ENCODE data around the gene DDA1. TPM values are rescaled to one million over a fixed set of nuclear protein-coding genes. Genes with fewer than 3 reads are reported as not detected.

The DDA1 gene
- total and polyA plus RNA-seq, 2 of the 13 experiments (the other 11 are each of a cell fraction or from before 2014, with no cell fraction given) = 24.5 to 26.0 TPM

GRCh38 chr19:17303167-17303939, 6.0 kb upstream of the DDA1 start, which contains the start of gene ABHD8 (continued):
- TF ChIP-seq ARID4A (CRISPR knock-in tag; IDR thresholded peaks at IDR 0.05; ENCODE audit: borderline replicate concordance) = peak; percentile 82
- TF ChIP-seq ZNF446 (CRISPR knock-in tag; IDR thresholded peaks at IDR 0.05) = no peak
- TF ChIP-seq RAD21 (CRISPR knock-in tag; IDR thresholded peaks at IDR 0.05) = peak; percentile 32
- peak; percentile 76; the same call in 1 of the 2 replicates for TF ChIP-seq ERF (CRISPR knock-in tag; IDR thresholded peaks at IDR 0.05)
- no peak for TF ChIP-seq ZNF33B (CRISPR knock-in tag; IDR thresholded peaks at IDR 0.05)
- TF ChIP-seq, protein P1, sequence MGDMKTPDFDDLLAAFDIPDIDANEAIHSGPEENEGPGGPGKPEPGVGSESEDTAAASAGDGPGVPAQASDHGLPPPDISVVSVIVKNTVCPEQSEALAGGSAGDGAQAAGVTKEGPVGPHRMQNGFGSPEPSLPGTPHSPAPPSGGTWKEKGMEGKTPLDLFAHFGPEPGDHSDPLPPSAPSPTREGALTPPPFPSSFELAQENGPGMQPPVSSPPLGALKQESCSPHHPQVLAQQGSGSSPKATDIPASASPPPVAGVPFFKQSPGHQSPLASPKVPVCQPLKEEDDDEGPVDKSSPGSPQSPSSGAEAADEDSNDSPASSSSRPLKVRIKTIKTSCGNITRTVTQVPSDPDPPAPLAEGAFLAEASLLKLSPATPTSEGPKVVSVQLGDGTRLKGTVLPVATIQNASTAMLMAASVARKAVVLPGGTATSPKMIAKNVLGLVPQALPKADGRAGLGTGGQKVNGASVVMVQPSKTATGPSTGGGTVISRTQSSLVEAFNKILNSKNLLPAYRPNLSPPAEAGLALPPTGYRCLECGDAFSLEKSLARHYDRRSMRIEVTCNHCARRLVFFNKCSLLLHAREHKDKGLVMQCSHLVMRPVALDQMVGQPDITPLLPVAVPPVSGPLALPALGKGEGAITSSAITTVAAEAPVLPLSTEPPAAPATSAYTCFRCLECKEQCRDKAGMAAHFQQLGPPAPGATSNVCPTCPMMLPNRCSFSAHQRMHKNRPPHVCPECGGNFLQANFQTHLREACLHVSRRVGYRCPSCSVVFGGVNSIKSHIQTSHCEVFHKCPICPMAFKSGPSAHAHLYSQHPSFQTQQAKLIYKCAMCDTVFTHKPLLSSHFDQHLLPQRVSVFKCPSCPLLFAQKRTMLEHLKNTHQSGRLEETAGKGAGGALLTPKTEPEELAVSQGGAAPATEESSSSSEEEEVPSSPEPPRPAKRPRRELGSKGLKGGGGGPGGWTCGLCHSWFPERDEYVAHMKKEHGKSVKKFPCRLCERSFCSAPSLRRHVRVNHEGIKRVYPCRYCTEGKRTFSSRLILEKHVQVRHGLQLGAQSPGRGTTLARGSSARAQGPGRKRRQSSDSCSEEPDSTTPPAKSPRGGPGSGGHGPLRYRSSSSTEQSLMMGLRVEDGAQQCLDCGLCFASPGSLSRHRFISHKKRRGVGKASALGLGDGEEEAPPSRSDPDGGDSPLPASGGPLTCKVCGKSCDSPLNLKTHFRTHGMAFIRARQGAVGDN (CRISPR knock-in tag; IDR thresholded peaks at IDR 0.05) = peak; percentile 82
- TF ChIP-seq, protein P2, sequence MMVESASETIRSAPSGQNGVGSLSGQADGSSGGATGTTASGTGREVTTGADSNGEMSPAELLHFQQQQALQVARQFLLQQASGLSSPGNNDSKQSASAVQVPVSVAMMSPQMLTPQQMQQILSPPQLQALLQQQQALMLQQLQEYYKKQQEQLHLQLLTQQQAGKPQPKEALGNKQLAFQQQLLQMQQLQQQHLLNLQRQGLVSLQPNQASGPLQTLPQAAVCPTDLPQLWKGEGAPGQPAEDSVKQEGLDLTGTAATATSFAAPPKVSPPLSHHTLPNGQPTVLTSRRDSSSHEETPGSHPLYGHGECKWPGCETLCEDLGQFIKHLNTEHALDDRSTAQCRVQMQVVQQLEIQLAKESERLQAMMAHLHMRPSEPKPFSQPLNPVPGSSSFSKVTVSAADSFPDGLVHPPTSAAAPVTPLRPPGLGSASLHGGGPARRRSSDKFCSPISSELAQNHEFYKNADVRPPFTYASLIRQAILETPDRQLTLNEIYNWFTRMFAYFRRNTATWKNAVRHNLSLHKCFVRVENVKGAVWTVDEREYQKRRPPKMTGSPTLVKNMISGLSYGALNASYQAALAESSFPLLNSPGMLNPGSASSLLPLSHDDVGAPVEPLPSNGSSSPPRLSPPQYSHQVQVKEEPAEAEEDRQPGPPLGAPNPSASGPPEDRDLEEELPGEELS (CRISPR knock-in tag; IDR thresholded peaks at IDR 0.05) = peak; percentile 32; the same call in 1 of the 2 replicates
- TF ChIP-seq ZNF160 (CRISPR knock-in tag; IDR thresholded peaks at IDR 0.05) = peak; percentile 86; the same call in 1 of the 2 replicates
- TF ChIP-seq, protein P3, sequence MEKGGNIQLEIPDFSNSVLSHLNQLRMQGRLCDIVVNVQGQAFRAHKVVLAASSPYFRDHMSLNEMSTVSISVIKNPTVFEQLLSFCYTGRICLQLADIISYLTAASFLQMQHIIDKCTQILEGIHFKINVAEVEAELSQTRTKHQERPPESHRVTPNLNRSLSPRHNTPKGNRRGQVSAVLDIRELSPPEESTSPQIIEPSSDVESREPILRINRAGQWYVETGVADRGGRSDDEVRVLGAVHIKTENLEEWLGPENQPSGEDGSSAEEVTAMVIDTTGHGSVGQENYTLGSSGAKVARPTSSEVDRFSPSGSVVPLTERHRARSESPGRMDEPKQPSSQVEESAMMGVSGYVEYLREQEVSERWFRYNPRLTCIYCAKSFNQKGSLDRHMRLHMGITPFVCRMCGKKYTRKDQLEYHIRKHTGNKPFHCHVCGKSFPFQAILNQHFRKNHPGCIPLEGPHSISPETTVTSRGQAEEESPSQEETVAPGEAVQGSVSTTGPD (CRISPR knock-in tag; IDR thresholded peaks at IDR 0.05) = no peak
- TF ChIP-seq PBX3 (CRISPR knock-in tag; IDR thresholded peaks at IDR 0.05; ENCODE audit: borderline replicate concordance) = peak; percentile 83; the same call in 1 of the 2 replicates
- peak; percentile 32; the same call in 1 of the 2 replicates for TF ChIP-seq POLR2AphosphoS5 (IDR thresholded peaks at IDR 0.05; ENCODE audit: low read depth, low read length)
- TF ChIP-seq ZNF747 (CRISPR knock-in tag; IDR thresholded peaks at IDR 0.05; ENCODE audit: borderline replicate concordance) = 0 out of 2 replicates have a peak, but pooled peaks have one; percentile 58
- TF ChIP-seq KLF6 (CRISPR knock-in tag; IDR thresholded peaks at IDR 0.05) = peak; percentile 44; the same call in 1 of the 2 replicates
- no peak for TF ChIP-seq SMC3 (IDR thresholded peaks at IDR 0.05; ENCODE audit: low read length)
